ENCODE results near the gene HDAC7. TPM values are rescaled to one million over a fixed set of nuclear protein-coding genes. Genes with fewer than 3 reads are reported as not detected.
"Not testable (repeated sequence)": the region's sequence is repeated elsewhere in the genome, so short reads cannot be mapped to it uniquely, and the experiment has no call there.

Gene HDAC7
- total RNA-seq, 1 donor from 2014 or later, result 92.2 TPM

DNA sequence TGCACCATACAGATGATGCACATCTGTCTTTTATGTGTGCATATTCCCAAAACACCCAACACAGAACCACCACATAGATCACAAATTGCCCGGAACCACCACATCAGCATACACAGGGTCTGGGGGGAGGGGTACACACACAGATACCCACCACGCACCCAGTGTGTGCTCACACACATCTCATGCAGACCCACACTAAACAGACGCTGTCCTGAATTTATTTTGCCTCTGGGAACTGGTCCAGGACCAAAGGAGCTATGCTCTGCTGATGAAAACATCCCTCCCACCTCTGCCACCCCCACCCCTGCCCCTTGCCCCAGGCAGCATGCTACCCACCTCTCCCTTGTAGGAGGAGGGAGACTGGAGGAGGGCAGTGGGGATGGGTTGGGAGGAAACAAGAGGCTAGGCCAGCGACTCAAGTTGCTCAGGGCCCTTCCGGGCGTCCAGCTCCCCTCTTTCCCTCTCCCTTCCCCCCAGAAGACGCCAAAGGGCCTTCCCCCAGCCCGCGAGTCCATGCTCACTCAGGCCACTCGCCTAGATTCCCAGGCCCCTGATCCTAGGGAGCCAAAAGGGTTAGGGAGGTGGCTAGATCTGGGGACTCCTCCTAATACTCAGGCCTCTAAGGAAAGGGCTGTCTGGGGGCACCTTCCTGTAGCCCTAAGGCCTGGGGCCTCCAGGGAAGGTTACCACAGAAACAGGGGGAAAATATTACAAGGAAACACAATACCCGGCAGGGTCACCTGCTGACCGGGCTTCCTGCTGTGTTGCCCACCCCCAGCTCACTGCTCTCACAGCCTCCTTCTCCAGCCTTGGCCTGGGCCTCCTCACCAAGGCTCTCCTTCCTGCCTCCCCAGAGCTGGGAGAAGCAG, 3.1 kb downstream of the HDAC7 start:
- H3K4me2 ChIP-seq (ENCODE audit: low read length), result peak overlapping the region; percentile 99
- H3K36me3 Mint-ChIP-seq (ENCODE audit: low read depth, unreplicated experiment), result peaks cover 2% of the 10 kb centered on the region
- peaks cover 83% of the 10 kb centered on the region for H3K79me2 ChIP-seq (ENCODE audit: insufficient read depth, low read length)
- H3K27ac ChIP-seq (ENCODE audit: low read depth, low read length), result peak overlapping the region; percentile 44
- no peaks in the 10 kb centered on the region for H3K36me3 ChIP-seq (ENCODE audit: insufficient read depth, low read length)
- FAIRE-seq (no peak), DNase-seq (ENCODE audit: low read depth) (no peak)
- H3K9ac ChIP-seq (ENCODE audit: low read length), result peak overlapping the region; percentile 95
- no peaks in the 10 kb centered on the region for H3K27me3 ChIP-seq (ENCODE audit: insufficient read depth, low read length)
- peaks cover 71% of the 10 kb centered on the region for H3K4me1 ChIP-seq (ENCODE audit: insufficient read depth, low read length)
- H2AFZ ChIP-seq (ENCODE audit: low read depth, low read length), result no peak overlapping the region
- H3K4me1 Mint-ChIP-seq (ENCODE audit: low read depth, unreplicated experiment), result peaks cover 51% of the 10 kb centered on the region
- no peaks in the 10 kb centered on the region for H3K9me3 Mint-ChIP-seq (ENCODE audit: unreplicated experiment)
- H4K20me1 ChIP-seq (ENCODE audit: insufficient read depth, low read length), result peaks cover 71% of the 10 kb centered on the region
- no peaks in the 10 kb centered on the region for H3K27me3 Mint-ChIP-seq (ENCODE audit: low read depth, unreplicated experiment)
- peak overlapping the region; percentile 87 for H3K27ac Mint-ChIP-seq (ENCODE audit: unreplicated experiment)
- peak overlapping the region; percentile 93 for H3K4me3 Mint-ChIP-seq (ENCODE audit: unreplicated experiment)
- H3K4me3 ChIP-seq (ENCODE audit: insufficient read depth, low read depth, low read length), result peak overlapping the region; percentile 43
- TF ChIP-seq, protein P1, sequence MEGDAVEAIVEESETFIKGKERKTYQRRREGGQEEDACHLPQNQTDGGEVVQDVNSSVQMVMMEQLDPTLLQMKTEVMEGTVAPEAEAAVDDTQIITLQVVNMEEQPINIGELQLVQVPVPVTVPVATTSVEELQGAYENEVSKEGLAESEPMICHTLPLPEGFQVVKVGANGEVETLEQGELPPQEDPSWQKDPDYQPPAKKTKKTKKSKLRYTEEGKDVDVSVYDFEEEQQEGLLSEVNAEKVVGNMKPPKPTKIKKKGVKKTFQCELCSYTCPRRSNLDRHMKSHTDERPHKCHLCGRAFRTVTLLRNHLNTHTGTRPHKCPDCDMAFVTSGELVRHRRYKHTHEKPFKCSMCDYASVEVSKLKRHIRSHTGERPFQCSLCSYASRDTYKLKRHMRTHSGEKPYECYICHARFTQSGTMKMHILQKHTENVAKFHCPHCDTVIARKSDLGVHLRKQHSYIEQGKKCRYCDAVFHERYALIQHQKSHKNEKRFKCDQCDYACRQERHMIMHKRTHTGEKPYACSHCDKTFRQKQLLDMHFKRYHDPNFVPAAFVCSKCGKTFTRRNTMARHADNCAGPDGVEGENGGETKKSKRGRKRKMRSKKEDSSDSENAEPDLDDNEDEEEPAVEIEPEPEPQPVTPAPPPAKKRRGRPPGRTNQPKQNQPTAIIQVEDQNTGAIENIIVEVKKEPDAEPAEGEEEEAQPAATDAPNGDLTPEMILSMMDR (IDR thresholded peaks at IDR 0.05; ENCODE audit: insufficient read depth, low read depth, low read length), result no peak
- TF ChIP-seq EZH2 (IDR thresholded peaks at IDR 0.05; ENCODE audit: insufficient read depth, low read length), result no peak
- no peaks in the 10 kb centered on the region for H3K9me3 ChIP-seq (ENCODE audit: insufficient read depth, low read depth, low read length)

DNA sequence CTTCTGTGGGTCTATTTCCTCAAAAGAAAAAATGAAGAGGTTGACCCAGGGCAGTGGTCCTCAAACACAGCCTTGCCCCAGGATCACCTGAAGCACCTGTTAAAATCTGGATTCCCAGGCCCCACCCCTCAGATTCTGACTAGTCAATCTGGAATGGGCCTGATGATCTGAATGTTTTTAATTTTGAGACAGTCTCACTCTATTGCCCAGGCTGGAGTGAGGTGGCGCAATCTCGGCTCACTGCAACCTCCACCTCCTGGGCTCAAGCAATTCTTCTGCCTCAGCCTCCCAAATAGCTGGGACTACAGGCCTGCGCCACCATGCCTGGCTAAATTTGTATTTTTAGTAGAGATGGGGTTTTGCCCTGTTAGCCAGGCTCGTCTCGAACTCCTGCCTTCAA, 4.3 kb downstream of the HDAC7 start:
- not testable (repeated sequence) for H3K9ac ChIP-seq (ENCODE audit: low read length); H3K9me3 ChIP-seq (ENCODE audit: insufficient read depth, low read depth, low read length); H3K36me3 Mint-ChIP-seq (ENCODE audit: low read depth, unreplicated experiment); H3K27me3 Mint-ChIP-seq (ENCODE audit: low read depth, unreplicated experiment); H3K4me3 ChIP-seq (ENCODE audit: insufficient read depth, low read depth, low read length); H3K36me3 ChIP-seq (ENCODE audit: insufficient read depth, low read length); H3K9me3 Mint-ChIP-seq (ENCODE audit: unreplicated experiment); FAIRE-seq; H3K27me3 ChIP-seq (ENCODE audit: insufficient read depth, low read length); DNase-seq (ENCODE audit: low read depth); H3K4me2 ChIP-seq (ENCODE audit: low read length); H2AFZ ChIP-seq (ENCODE audit: low read depth, low read length)
- peaks cover 53% of the 10 kb centered on the region for H3K4me1 Mint-ChIP-seq (ENCODE audit: low read depth, unreplicated experiment)
- Histone ChIP-seq H3K79me2 (ENCODE audit: insufficient read depth, low read length) (peaks cover 95% of the 10 kb centered on the region), H3K27ac (ENCODE audit: low read depth, low read length) (peak overlapping the region; percentile 13), H3K4me1 (ENCODE audit: insufficient read depth, low read length) (peaks cover 72% of the 10 kb centered on the region), H4K20me1 (ENCODE audit: insufficient read depth, low read length) (peaks cover 83% of the 10 kb centered on the region)
- H3K4me3 Mint-ChIP-seq (ENCODE audit: unreplicated experiment), result peak overlapping the region; percentile 20
- H3K27ac Mint-ChIP-seq (ENCODE audit: unreplicated experiment), result peak overlapping the region; percentile 66

DNA sequence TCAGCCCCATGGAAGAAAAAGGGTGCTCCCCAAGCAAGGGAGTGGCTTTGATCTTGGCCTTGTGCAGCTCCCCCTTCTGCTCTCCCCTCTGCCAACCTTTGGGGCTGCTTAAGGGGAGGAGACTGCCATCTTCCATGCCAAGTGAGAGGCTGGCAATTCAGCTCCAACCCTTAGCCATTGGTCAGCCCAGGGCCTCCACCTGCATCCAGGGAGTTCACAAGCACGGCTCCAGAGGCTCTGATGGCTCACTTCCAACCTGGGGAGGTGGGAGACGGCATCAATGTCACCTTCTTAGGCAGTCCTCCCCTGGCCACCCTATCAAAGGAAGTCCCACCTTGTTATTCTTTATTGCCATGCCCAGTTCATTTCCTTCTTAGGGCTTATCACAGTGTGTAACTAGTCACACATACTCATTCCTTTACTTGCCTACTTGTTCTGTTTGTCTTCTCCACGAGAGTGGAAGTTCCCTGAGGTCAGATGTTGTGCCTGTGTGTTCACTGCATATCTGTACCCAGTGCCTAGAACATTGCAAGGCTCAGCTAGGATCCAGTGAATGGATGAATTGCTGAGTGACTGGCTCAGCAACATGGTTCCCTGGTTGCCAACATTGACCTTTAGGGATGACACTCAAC, 5.0 kb downstream of the HDAC7 start:
- Mint-ChIP-seq H3K27me3 (ENCODE audit: low read depth, unreplicated experiment) (no peaks in the 10 kb centered on the region), H3K27ac (ENCODE audit: unreplicated experiment) (no peak overlapping the region), H3K36me3 (ENCODE audit: low read depth, unreplicated experiment) (peaks cover 2% of the 10 kb centered on the region), H3K4me1 (ENCODE audit: low read depth, unreplicated experiment) (peaks cover 59% of the 10 kb centered on the region), H3K9me3 (ENCODE audit: unreplicated experiment) (no peaks in the 10 kb centered on the region), H3K4me3 (ENCODE audit: unreplicated experiment) (no peak overlapping the region)
- no peaks in the 10 kb centered on the region for H3K27me3 ChIP-seq (ENCODE audit: insufficient read depth, low read length)
- peak overlapping the region; percentile 13 for H3K27ac ChIP-seq (ENCODE audit: low read depth, low read length)
- DNase-seq (ENCODE audit: low read depth), result no peak
- TF ChIP-seq, protein P1 (IDR thresholded peaks at IDR 0.05; ENCODE audit: insufficient read depth, low read depth, low read length), result no peak
- no peak for TF ChIP-seq EZH2 (IDR thresholded peaks at IDR 0.05; ENCODE audit: insufficient read depth, low read length)
- peak overlapping the region; percentile 86 for H3K4me2 ChIP-seq (ENCODE audit: low read length)
- peaks cover 96% of the 10 kb centered on the region for H3K79me2 ChIP-seq (ENCODE audit: insufficient read depth, low read length)
- H3K4me1 ChIP-seq (ENCODE audit: insufficient read depth, low read length), result peaks cover 78% of the 10 kb centered on the region
- H4K20me1 ChIP-seq (ENCODE audit: insufficient read depth, low read length), result peaks cover 91% of the 10 kb centered on the region
- H3K9me3 ChIP-seq (ENCODE audit: insufficient read depth, low read depth, low read length), result no peaks in the 10 kb centered on the region
- no peak overlapping the region for H2AFZ ChIP-seq (ENCODE audit: low read depth, low read length)
- no peak for FAIRE-seq
- no peak overlapping the region for H3K9ac ChIP-seq (ENCODE audit: low read length)
- no peak overlapping the region for H3K4me3 ChIP-seq (ENCODE audit: insufficient read depth, low read depth, low read length)
- H3K36me3 ChIP-seq (ENCODE audit: insufficient read depth, low read length), result peaks cover 5% of the 10 kb centered on the region

Measured in astrocyte (in vitro differentiated cells and primary cell).